Kidney (tissue), 14 donors: ENCODE measurements around the gene MPL. TPM values are rescaled to one million over a fixed set of nuclear protein-coding genes. Genes with fewer than 3 reads are reported as not detected.

ENCODE experiments used
- DNase-seq, 5 donors: peaks; one replicate each; pipeline ENCODE4 v3.0.0-alpha.2; 2013 to 2020
- FAIRE-seq: peaks from 2 replicates; lab custom pipeline; 2012; peaks lifted over from hg19 to GRCh38; lab: Jason Lieb, UNC
- H3K27ac ChIP-seq, 2 donors: one replicate each; pipeline ENCODE4 v1.7.0; 2013; ENCODE audit warnings: low read depth in 2 of 2, low read length in 2 of 2, inconsistent platforms in 1 of 2
- H3K27me3 ChIP-seq: one replicate; pipeline ENCODE4 v1.7.1; 2013; ENCODE audit warnings: low read length, inconsistent platforms; ENCODE audit not compliant: control insufficient read depth, insufficient read depth
- H3K36me3 ChIP-seq, 3 donors: one replicate each; pipeline versions ENCODE4 v1.7.0 to v1.7.1; 2013; ENCODE audit warnings: low read length in 3 of 3, control low read depth in 1 of 3, inconsistent platforms in 1 of 3; ENCODE audit not compliant: insufficient read depth in 3 of 3, control insufficient read depth in 2 of 3
- H3K4me1 ChIP-seq, 3 donors: one replicate each; pipeline versions ENCODE4 v1.7.0 to v1.7.1; 2013; ENCODE audit warnings: low read length in 3 of 3, inconsistent platforms in 1 of 3, low read depth in 1 of 3; ENCODE audit not compliant: control insufficient read depth in 2 of 3, insufficient read depth in 2 of 3
- H3K4me3 ChIP-seq, 3 donors: one replicate each; pipeline versions ENCODE4 v1.7.0 to v1.8.1; 2013; ENCODE audit warnings: low read length in 3 of 3, control low read depth in 1 of 3, inconsistent platforms in 1 of 3
- H3K9ac ChIP-seq, 3 donors: one replicate each; pipeline versions ENCODE4 v1.7.0 to v1.7.1; 2013; ENCODE audit warnings: low read length in 3 of 3, control low read depth in 1 of 3, inconsistent platforms in 1 of 3
- H3K9me3 ChIP-seq, 3 donors: one replicate each; pipeline versions ENCODE4 v1.7.0 to v1.7.1; 2013; ENCODE audit warnings: low read length in 3 of 3, control low read depth in 1 of 3, inconsistent platforms in 1 of 3; ENCODE audit not compliant: control insufficient read depth in 2 of 3, insufficient read depth in 1 of 3
- intact Hi-C: fragments of 100-400 bp; cut with DNase I; formaldehyde crosslinking; loops from one replicate; pipeline ENCODE4 v1.11.1; 2022
- polyA plus RNA-seq: library from polyadenylated mRNA; stranded (reverse); fragments of 350-450 nt; fragmentation: Illumina TruSeq; extraction: RNeasy Lipid Tissue Mini Kit (QIAGEN cat#74804); gene quantifications from one replicate; pipeline ENCODE4 v1.2.3, GENCODE V29; 2014; ENCODE audit warnings: low read depth, low replicate concordance; ENCODE audit not compliant: insufficient read depth
- total RNA-seq: library from RNA; stranded (reverse); fragmentation: NEBNext Ultra II Directional; extraction: Animal tissue kit (Norgen Biotek cat#: 25700); gene quantifications from one replicate; pipeline ENCODE4 v1.2.1, GENCODE V29; 2021
- TF ChIP-seq, protein P1 (sequence below): IDR thresholded peaks from 3 replicates; pipeline ENCODE4 v1.5.1; 2012; ENCODE audit warnings: mild to moderate bottlenecking, moderate library complexity, borderline replicate concordance; ENCODE audit not compliant: insufficient read depth; ENCODE audit errors: extremely low read depth
- donor health status: control.
- donor health status: control.
- donor health status: control.
- donor health status: control.
- donor health status: control.
- donor health status: DM: yes; HTN: yes; CAD: no.
- donor health status: Normal renal cell carcinoma (clear cell type).

Gene MPL
- total and polyA plus RNA-seq, 2 donors from 2014 or later, result 0.25 TPM; not detected in 1

DNA sequence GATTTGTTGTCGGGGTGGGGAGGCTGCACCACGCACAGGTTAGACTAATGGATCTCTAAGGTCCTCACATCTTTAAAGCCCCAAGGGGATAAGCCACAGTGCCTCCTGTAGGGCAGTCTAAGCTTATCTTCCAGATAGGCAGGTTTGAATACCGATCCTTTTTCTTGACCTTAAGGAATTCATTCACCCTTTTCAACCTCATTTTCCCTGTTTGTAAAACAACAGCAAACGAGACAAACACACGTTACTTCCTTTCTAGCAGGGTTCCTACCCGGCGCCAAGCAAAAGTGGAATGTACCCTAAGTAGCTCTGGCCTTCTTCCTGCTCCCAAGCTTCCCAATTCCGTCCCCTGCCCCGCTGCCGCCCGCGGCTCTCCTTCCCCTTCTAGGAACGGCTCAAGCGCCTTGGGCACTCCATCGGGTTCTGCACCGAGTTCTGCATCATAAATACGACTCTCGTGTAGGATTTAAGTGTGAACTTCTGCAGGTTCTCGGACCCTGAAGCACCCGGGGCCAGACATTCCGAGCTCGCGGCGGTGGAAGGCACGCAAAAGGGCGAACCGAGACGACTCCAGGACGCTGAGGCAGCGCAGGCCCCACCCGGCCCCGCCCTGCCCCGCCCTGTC lies 20.6 kb downstream of the MPL start:
- Histone ChIP-seq H3K9ac (peak overlapping the region; percentile 62 to 89 (median 69)), H3K9me3 (no peaks in the 10 kb centered on the region), H3K4me3 (peak overlapping the region; percentile 77 to 95 (median 87)), H3K4me1 (peaks cover 0 to 10% (median 6%) of the 10 kb centered on the region in 3 donors), H3K36me3 (peaks cover 0 to 4% (median 2%) of the 10 kb centered on the region in 3 donors), H3K27ac (peak overlapping the region; percentile 55 to 76), H3K27me3 (no peaks in the 10 kb centered on the region)
- intact Hi-C loops, result no loop called here
- TF ChIP-seq, protein P1, sequence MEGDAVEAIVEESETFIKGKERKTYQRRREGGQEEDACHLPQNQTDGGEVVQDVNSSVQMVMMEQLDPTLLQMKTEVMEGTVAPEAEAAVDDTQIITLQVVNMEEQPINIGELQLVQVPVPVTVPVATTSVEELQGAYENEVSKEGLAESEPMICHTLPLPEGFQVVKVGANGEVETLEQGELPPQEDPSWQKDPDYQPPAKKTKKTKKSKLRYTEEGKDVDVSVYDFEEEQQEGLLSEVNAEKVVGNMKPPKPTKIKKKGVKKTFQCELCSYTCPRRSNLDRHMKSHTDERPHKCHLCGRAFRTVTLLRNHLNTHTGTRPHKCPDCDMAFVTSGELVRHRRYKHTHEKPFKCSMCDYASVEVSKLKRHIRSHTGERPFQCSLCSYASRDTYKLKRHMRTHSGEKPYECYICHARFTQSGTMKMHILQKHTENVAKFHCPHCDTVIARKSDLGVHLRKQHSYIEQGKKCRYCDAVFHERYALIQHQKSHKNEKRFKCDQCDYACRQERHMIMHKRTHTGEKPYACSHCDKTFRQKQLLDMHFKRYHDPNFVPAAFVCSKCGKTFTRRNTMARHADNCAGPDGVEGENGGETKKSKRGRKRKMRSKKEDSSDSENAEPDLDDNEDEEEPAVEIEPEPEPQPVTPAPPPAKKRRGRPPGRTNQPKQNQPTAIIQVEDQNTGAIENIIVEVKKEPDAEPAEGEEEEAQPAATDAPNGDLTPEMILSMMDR, result peak; percentile 30
- DNase-seq, result peak in 3 of 5 donors; percentile 26 to 57 (median 46)
- FAIRE-seq, result no peak

DNA sequence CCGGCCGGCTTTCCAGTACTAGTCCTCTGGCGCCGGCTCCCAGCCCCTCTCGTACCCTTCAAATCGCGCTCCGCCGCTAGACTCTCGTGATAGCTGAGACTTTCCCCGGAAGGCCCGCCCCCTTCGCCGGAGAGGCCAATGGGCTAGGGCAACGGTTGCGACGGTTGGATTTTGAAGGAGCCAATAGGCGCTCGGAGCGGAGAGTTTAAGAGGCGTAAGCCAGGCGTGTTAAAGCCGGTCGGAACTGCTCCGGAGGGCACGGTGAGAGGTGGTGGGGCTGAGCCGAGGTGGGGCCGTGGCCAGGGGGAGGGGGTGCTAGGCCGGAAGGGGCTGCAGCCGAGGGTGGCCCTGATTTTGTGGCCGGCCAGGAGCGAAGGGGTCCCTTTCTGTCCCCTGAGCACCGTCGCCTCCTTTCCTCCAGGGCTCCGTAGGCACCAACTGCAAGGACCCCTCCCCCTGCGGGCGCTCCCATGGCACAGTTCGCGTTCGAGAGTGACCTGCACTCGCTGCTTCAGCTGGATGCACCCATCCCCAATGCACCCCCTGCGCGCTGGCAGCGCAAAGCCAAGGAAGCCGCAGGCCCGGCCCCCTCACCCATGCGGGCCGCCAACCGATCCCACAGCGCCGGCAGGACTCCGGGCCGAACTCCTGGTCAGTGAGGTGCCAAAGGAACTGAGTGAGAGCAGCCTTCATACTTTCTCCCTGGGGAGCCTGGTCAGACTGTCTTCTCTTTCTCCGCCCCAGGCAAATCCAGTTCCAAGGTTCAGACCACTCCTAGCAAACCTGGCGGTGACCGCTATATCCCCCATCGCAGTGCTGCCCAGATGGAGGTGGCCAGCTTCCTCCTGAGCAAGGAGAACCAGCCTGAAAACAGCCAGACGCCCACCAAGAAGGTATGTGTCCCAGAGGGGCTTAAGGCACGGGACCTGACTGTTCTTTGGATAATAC lies 21.4 kb downstream of the MPL start, which contains the start of gene CDC20:
CDC20 (plus strand) TSS at position 236 of the 948 bp plus-strand sequence; CDS start at position 471, 235 bp downstream.
- H3K27me3 ChIP-seq, result no peaks in the 10 kb centered on the region
- peaks cover 3 to 12% (median 8%) of the 10 kb centered on the region in 3 donors for H3K36me3 ChIP-seq
- H3K4me1 ChIP-seq, result peaks cover 0 to 10% (median 6%) of the 10 kb centered on the region in 3 donors
- intact Hi-C loops, result no loop called here
- peak within 1 kb of the TSS; percentile 55 to 76 for H3K27ac ChIP-seq
- DNase-seq (peak; percentile 98 to 99 (median 99)), FAIRE-seq (peak; percentile 65)
- TF ChIP-seq, protein P1, result no peak
- peak within 1 kb of the TSS; percentile 62 to 89 (median 69) for H3K9ac ChIP-seq
- H3K4me3 ChIP-seq, result peak within 1 kb of the TSS; percentile 77 to 95 (median 87)
- H3K9me3 ChIP-seq, result no peaks in the 10 kb centered on the region

DNA sequence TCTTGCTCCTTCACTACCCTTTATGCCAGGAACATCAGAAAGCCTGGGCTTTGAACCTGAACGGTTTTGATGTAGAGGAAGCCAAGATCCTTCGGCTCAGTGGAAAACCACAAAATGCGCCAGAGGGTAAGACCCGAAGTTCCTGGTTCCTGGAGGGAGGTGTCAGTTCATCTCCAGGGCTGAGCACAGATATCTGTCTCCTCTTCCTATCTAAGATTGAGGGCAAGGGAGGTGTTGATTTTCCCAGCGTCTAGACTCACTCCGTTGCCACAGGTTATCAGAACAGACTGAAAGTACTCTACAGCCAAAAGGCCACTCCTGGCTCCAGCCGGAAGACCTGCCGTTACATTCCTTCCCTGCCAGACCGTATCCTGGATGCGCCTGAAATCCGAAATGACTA lies 22.1 kb downstream of the MPL start:
- intact Hi-C loops, result no loop called here
- no peak for FAIRE-seq

More for the DNA sequence above, 22.1 kb downstream of the MPL start:
- no peaks in the 10 kb centered on the region for H3K9me3 ChIP-seq
- H3K9ac ChIP-seq, result no peak overlapping the region
- H3K4me1 ChIP-seq, result peaks cover 0 to 10% (median 6%) of the 10 kb centered on the region in 3 donors
- no peak for DNase-seq
- no peaks in the 10 kb centered on the region for H3K27me3 ChIP-seq
- no peak overlapping the region for H3K27ac ChIP-seq
- H3K36me3 ChIP-seq, result peaks cover 4 to 19% (median 14%) of the 10 kb centered on the region in 3 donors
- peak overlapping the region in 1 of 3 donors; percentile 41 for H3K4me3 ChIP-seq
- TF ChIP-seq, protein P1, result no peak
